ENCODE measurements around the gene SP2. TPM values are rescaled to one million over a fixed set of nuclear protein-coding genes. Genes with fewer than 3 reads are reported as not detected.

Gene SP2
- total and polyA plus RNA-seq, 2 of the 13 experiments (the other 11 are each of a cell fraction or from before 2014, with no cell fraction given), result 1.4 to 4.8 TPM

- peak; percentile 93 for TF ChIP-seq ZNF317 (CRISPR knock-in tag; IDR thresholded peaks at IDR 0.05)
- TF ChIP-seq YEATS2 (CRISPR knock-in tag; IDR thresholded peaks at IDR 0.05; ENCODE audit: borderline replicate concordance), result peak; percentile 81; the same call in 1 of the 2 replicates
- no peak for TF ChIP-seq MTF2 (CRISPR knock-in tag; IDR thresholded peaks at IDR 0.05; ENCODE audit: borderline replicate concordance)
- TF ChIP-seq, protein P1, sequence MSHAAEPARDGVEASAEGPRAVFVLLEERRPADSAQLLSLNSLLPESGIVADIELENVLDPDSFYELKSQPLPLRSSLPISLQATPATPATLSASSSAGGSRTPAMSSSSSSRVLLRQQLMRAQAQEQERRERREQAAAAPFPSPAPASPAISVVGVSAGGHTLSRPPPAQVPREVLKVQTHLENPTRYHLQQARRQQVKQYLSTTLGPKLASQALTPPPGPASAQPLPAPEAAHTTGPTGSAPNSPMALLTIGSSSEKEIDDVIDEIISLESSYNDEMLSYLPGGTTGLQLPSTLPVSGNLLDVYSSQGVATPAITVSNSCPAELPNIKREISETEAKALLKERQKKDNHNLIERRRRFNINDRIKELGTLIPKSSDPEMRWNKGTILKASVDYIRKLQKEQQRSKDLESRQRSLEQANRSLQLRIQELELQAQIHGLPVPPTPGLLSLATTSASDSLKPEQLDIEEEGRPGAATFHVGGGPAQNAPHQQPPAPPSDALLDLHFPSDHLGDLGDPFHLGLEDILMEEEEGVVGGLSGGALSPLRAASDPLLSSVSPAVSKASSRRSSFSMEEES (CRISPR knock-in tag; IDR thresholded peaks at IDR 0.05), result peak; percentile 82
- TF ChIP-seq TCF12 (IDR thresholded peaks at IDR 0.05), result no peak
- TF ChIP-seq TCF12 (CRISPR knock-in tag; IDR thresholded peaks at IDR 0.05), result peak; percentile 83; the same call in 1 of the 2 replicates
- TF ChIP-seq ZNF704 (CRISPR knock-in tag; IDR thresholded peaks at IDR 0.05; ENCODE audit: borderline replicate concordance), result peak; percentile 98
- peak; percentile 98 for TF ChIP-seq RFXAP (CRISPR knock-in tag; IDR thresholded peaks at IDR 0.05; ENCODE audit: borderline replicate concordance)
- no peak for TF ChIP-seq HNRNPK (IDR thresholded peaks at IDR 0.05; ENCODE audit: low read depth, low read length, poor library complexity, severe bottlenecking)
- TF ChIP-seq ZNF562 (CRISPR knock-in tag; IDR thresholded peaks at IDR 0.05; ENCODE audit: borderline replicate concordance), result peak; percentile 85; the same call in 1 of the 2 replicates
- TF ChIP-seq MED13 (CRISPR knock-in tag; IDR thresholded peaks at IDR 0.05), result 0 out of 2 replicates have a peak, but pooled peaks have one; percentile 34
- TF ChIP-seq CEBPG (CRISPR knock-in tag; IDR thresholded peaks at IDR 0.05), result peak; percentile 33; the same call in 1 of the 2 replicates
- TF ChIP-seq GATAD2A (CRISPR knock-in tag; IDR thresholded peaks at IDR 0.05), result peak; percentile 77
- TF ChIP-seq RFX3 (CRISPR knock-in tag; IDR thresholded peaks at IDR 0.05), result 0 out of 2 replicates have a peak, but pooled peaks have one; percentile 18
- TF ChIP-seq ZKSCAN8 (CRISPR knock-in tag; IDR thresholded peaks at IDR 0.05; ENCODE audit: borderline replicate concordance), result peak; percentile 64; the same call in 1 of the 2 replicates
- peak; percentile 99 for TF ChIP-seq ZFP91 (CRISPR knock-in tag; IDR thresholded peaks at IDR 0.05; ENCODE audit: borderline replicate concordance)
- no peak for TF ChIP-seq TBP (CRISPR knock-in tag; IDR thresholded peaks at IDR 0.05)
- TF ChIP-seq ZFP90 (CRISPR knock-in tag; IDR thresholded peaks at IDR 0.05; ENCODE audit: borderline replicate concordance), result peak; percentile 97
- 0 out of 2 replicates have a peak, but pooled peaks have one; percentile 39 for TF ChIP-seq SMAD1 (CRISPR knock-in tag; IDR thresholded peaks at IDR 0.05; ENCODE audit: borderline replicate concordance, low read depth)
- TF ChIP-seq PRDM15 (CRISPR knock-in tag; IDR thresholded peaks at IDR 0.05), result peak; percentile 76
- peak; percentile 76 for TF ChIP-seq HNF4A (CRISPR knock-in tag; IDR thresholded peaks at IDR 0.05)
These were observed 45.4 kb downstream of the SP2 start, which contains the start of gene PNPO (continued) for GRCh38 chr17:47941246-47942095.

Measured in HepG2 (cell line).